HUDEP-2 (cell line): ENCODE measurements around the gene FAAP20.
A peak's percentile ranks its signal among the peaks of the same experiment; 100 is the strongest.

Source experiments
- DNase-seq, 76 experiments: peaks; one replicate each; lab custom pipeline; 2025; ENCODE audit not compliant: unreplicated experiment in 76 of 76; lab: John Stamatoyannopoulos, UW

Gene FAAP20

DNA sequence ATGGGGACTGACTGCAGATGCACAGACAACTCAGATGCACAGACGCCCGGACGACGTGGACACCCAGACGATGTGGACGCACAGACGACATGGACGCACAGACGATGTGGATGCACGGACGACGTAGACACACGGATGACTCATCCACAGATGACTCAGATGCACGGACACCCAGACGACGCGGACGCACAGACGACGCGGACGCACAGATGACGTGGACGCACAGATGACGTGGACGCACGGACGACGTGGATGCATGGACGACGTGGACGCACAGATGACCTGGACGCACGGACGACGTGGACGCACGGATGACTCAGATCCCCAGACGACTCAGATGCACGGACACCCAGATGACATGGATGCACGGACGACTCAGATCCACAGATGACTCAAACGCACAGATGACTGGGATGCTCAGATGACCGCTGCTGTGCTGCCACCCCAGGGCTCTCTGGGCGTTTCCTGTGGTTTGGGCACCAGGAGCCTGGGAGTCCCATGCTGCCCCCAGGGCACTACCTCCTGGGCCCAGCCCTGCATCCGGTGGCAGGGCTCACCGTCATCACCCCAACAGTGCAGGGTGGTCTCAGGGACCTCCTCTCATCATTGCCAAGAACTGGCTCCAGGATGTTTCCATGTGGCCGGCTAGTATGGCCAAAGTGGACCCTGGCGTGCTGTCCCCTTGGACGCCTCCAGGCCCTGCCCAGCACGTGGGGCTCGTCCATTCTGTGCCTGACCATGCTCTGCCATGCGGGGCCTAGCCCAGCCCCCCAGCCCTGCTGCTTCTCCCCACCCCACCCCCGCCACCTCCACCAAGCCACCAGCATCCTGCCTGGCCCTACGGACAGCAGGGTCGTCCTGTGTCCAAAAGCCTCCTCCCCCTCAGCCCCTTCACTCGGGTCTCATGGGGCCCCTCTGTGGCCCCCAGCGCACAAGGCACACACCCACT, 14.0 kb downstream of the FAAP20 start:
- DNase-seq = no peak

DNA sequence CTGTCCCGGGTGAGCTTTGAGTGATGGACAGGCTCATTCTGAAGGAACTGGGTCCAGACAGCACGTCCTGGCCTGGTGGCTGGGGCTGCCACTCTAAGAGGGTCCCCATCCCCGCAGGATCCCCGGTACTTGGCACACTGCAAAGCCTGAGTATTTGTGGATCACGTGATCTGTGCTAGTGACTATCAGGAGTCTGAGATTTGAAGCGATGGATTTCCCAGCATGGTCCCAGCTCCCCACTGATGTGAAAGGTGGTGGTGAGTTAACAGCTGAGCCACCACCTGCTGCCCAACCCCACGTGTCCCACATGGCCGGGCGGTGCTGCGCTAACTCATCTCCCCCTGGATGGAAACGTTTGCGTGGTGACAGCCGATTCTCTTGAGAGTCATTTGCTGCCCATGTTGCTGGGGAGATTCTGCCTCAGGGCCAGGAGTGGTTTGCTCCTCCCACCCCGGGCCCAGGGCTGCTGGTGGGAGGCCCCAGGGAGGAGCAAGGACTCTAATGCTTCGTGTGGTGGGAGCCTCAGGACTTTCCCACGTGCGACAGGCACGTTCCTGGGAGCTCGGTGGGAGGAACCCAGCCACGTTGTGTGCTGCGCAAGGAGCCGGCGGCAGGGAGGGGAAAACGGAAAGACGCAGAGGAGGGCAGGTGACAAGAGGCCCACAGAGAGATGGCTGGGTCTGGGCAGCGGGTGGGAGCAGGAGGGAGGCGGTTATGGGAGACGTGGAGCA, 15.1 kb downstream of the FAAP20 start:
- peak in 1 of 76 experiments; percentile 11 for DNase-seq

DNA sequence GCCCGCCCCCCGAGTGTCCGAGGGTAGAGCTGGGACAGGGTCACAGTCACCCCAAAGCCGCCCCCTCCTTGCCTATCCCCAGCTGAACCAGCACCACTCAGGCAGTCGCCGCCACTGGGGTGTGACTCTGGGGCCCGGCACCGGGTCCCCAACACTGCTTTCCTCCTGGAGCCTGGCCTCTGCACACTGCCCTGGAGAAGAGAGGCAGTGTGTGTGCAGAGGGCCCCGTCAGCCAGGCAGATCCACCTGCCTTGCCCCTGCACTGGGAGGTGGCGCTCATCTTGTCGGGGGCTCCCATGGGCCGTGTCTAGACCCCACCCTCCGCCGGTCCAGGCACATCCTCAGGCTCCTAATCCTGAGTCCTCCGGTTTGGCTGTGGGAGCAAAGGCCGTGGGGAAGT, 15.7 kb downstream of the FAAP20 start:
- DNase-seq = no peak

DNA sequence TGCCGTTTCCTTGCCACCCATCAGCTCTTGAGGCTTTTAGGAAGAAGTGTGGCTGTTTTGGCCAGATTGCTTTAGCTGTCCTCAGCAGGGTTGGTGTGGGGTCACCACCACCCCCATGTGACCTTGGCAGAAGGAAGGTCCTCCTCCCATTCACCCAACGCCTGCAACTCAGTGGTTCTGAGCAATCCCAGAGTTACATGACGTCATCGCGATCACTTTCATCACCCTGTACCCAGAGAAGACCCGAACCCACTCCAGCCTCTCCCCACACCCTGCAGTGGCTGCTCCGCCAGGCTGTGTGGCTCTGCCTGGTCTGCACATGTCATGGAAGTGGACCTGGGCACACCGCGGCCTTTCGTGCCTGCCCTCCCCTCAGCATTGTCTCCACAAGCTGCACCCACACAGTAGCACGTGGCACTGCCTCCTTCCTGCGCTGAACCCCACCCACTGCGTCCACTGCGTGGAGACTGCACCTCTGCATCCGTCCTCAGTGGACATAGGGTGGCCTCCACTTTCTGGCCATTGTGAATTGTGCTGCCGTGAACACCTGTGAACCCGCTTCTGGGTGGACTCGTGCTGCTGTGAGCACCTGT, 16.5 kb downstream of the FAAP20 start:
- no peak for DNase-seq

DNA sequence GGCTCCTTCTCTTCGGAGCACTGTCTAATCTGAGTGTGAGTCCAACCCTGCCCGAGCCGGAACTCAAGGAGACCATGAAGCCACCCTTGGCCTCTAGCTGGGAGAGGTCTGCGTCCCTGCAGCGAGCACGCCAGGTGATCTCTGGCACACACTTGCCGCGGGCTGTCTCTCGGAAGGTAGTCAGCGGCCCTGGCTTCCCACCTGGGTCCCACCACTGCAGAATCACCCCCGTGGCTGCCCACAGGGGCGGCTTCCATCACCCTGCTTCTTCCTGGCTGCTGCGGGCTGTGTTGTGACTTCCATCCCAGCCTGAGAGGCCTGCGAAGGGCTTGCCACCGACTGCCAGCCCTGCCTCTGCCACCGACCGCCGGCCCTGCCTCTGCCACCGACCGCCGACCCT, 17.0 kb downstream of the FAAP20 start:
- no peak for DNase-seq

DNA sequence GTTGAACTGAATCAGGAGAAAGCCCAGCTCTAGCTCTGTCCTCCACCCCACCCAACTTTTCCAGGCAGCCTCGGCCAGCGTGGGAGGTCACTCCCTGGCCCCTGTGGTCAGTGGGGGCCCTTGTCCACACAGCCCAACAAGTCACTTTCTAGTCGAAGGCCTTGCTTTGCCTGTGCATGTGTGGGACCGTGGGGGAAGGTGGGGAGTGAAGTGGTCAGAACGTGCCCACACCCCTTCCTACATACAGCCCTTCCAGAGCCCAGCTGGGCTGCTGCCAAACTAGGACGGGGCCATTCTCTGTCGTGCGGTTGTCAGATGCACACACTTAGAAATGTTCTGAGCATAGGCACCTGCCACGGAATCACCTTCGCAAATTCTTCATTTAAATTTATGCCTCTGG, 18.0 kb downstream of the FAAP20 start:
- DNase-seq = no peak

DNA sequence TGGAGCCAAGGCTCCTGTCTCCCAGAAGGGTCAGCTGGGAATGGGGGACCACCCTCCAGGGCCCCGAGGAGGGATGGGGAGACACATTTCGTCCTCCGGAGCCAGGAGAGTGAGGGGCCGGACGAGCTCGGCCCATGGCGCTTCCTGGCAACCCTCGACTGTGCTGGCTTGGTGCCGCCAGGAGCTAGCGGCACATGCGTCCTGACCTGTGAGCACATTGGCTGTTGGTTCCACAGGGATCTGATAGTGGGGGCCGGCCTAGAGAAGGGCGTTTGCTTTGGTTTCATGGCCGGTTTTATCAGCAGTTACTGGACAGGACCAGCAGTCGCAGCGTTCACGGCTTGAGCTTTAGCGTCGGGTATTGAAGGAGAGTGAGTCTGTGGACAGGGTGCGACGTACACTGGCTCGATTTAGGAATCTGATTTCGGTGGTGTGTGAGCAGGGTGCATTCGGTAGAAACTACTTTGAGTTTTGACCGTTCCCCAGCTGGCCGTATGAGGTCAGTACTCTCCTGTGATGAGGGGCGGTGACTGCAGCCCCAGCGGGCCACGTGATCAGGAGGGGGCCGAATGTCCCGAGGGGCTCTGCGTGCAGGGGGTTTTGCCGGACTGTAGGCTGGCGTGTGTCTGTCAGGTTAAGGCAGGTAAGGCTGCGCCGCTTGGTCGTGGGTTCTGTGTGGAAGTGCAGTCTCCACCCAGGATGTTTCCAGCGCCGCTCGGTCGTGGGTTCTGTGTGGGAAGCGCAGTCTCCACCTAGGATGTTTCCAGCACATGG, 18.7 kb downstream of the FAAP20 start:
- DNase-seq = no peak

DNA sequence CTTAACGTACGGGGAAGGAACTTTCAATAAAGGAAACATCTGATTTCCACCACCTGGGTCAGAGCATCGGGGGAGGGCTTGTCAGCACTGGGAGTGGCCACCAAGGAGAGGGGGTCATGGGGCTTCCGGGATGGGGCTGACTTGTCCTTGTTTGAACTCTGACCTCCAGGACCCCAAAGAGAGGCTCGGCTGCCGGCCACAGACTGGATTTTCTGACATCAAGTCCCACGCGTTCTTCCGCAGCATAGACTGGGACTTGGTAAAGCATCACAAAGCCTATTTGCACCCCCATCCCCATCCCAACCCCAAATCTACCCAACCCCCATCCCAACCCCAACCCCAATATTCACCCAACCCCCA, 19.5 kb downstream of the FAAP20 start:
- DNase-seq = no peak

DNA sequence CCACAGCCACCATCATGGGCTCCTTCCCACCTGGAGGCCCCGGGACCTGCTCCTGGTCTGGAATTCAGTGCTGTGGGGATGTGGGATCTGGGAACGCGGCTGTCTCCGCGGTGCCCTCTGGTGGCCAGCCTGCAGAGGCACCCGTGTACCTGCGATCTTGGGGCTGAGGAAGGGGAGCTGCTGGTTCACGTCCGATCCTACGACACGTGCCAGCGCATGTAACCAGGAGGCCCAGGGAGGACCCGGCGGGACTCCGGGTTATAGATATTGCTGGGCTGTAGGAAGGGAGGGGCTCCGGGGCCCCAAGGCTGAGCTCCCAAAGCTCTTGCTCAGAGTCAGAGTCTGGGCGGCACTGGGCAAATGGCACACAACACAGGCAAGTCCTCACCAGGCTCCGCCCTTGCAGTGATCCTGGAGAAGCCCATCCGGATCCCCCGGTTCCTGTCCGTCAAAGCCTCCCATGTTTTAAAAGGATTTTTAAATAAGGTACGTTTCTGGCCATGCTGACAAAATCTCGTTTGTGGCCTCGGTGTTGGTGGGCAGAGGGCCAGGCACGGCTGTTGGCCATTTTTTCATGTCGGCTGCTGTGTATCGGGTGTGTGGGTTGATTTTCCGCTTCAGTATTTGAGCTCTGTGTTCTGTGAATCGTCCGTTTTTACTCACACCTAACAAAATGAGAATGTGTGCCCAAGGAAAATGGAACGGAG, 20.1 kb downstream of the FAAP20 start:
- peak in 13 of 76 experiments; percentile 4 to 34 (median 12) for DNase-seq

DNA sequence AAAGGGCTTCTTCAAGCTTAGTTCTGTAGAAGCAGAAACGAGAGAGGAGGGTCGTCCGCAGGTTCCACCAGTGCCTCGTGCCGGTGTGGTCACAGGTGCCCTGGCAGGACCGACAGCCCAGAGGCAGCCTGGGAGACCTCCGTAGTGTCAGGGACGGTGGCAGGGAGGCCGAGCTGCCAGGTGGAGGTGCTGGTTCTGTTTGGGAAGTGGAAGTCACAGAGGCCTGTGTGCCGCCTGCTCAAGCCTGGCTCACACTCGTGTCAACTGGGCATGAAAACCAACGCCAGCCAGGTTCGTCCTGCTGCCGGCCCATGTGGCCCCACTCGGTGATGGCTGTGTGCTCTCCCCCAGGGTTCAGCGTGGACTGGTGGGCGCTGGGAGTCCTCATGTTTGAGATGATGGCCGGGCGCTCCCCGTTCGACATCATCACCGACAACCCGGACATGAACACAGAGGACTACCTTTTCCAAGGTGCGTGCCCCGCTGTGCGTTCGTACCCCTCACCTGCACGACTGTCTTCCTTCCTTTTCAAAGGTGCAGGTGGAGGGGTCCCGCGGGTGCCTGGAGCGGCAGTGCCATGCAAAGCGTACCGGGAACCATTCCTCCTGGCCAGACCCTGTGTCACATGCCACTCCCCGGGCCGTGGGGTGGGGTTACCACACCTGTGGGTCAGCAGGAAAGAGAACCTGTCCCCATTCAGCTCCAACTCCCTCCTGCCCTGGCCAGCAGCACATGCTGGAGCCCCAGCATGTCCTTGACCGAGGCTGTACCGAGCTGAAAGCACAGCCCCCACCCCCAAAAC, 20.8 kb downstream of the FAAP20 start:
- no peak for DNase-seq

DNA sequence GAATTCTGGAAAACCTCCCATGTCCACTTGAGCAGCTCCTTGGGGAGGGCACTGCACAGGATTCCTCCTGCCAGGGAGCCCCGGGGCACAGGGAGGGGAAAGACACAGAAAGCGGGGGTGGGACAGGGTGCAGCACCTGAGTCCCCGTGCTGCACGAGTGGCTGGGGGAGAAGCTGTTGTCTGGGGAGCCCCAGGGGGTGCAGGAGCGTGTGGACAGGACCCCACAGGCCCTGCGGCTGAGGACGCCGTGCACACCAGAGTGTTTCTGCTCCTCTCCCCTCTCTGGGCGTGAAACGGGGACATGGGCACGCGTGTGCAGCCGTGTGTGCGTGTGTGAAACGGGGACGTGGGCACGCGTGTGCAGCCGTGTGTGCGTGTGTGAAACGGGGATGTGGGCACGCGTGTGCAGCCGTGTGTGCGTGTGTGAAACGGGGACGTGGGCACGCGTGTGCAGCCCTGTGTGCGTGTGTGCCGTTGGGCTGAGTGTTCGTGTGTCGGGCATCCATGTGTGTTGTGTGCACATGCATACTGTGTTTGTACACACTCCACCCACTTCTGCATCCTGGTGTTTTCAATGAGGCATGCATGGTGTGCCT, 21.9 kb downstream of the FAAP20 start:
- DNase-seq = no peak

DNA sequence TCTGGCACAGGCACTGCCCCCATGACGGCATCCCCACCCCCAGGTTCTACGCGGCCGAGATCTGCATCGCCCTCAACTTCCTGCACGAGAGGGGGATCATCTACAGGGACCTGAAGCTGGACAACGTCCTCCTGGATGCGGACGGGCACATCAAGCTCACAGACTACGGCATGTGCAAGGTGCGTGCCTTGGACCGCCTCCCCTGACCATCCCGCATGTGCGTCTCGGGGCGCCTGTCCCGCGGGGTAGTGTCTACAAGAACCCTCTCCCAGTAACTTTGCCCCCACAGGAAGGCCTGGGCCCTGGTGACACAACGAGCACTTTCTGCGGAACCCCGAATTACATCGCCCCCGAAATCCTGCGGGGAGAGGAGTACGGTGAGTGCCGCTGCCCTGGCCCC, 22.6 kb downstream of the FAAP20 start:
- no peak for DNase-seq

DNA sequence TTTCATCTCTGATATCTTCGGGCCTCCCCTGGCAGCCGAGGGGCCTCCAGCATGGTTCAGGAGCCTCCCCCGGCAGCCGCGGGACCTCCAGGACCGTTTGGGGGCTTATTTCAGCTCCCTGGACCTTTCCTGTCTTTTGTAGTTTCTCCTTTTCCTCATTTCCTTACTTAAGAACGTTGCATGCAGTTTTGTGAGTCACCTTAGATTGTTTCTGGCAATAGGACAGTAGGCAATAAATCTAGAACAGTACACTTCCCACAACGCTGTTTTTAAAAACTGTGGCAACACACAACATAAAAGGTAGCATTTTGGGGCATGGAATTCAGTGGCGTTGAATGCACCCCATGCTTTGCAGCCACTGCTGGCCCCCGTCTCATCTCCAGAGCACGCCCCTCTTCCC, 24.4 kb downstream of the FAAP20 start:
- no peak for DNase-seq

DNA sequence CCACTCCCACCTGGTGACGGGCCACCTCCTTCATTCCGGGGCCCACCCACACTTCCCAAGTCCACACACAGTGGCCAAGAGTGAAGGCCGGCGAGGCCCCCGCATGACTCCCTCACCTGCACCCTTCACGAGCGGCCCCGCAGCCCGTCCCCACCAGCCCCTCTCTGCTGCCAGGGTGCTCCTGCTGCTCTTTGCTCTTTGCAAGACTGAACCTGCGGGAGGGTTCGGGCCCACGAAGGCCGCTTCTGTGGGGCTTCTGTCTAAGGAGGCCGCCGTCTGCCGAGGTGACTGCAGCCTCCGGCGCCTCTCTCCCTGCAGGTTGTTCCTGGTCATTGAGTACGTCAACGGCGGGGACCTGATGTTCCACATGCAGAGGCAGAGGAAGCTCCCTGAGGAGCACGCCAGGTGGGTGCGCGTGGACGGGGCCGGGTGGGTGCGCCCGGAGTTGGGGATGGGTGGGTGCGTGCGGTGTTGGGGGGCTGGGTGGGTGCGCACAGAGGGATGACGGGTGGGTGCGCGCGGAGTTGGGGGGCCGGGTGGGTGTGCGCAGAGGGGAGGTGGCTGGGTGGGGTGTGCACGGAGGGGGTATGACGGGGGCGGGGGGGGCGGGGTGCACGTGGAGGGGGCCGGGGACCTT, 25.3 kb downstream of the FAAP20 start:
- no peak for DNase-seq

DNA sequence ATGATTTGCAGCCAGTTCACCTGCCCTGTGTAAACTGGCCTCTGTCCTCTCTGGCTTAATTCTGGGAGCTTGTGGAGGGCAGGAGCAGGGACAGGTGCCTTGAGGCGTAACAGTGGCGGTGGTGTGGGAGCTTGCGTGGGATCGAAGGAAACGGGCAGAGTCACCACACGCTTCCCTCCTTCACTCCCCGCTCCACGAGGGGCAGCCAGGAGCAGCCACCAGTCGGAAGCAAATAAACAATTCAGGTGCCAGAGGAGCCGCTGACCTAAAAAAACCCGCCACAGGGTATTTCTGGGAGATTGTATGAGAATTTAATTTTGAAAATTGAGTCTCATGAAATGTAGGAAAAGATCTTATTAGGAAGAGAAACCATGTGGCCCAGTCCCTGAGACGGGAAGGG, 26.0 kb downstream of the FAAP20 start:
- DNase-seq = no peak

DNA sequence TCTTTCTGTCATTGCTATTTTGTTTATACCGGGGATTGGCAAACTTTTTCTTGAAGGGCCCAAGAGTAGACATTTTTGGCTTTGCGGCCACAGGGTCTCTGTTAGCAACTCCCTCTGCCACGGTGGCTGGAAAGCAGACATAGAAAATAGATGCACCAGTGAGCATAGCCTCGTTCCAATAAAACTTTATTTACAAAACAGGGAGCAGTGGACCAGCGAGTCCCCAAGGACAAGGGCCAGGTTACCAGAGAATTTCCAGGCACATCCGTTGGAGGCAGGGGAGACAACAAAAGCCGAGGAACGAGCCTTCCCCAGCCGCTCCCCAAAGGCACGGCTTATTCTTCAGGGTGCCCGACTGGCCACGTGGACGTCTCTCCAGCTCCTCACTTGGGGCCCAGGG, 26.5 kb downstream of the FAAP20 start:
- no peak for DNase-seq

DNA sequence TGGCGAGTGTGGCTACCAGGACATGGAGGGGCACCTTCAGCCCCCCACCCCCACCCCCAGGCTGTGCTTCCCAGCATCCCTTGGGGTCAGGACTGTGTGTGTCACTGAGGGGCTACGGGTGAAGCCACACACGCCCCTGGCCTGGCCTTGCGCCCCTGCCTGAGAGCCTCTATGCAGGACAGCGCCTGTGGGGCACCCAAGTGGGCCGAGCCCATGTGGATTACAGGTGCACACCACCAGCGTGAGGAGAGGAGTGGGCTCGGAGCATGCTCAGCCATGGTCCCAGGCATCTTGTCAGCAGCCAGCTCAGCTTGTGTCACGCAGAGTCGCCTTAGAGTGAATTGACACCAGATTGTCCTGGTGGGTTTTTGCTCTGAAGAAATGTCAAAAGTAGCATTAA, 27.9 kb downstream of the FAAP20 start:
- no peak for DNase-seq

DNA sequence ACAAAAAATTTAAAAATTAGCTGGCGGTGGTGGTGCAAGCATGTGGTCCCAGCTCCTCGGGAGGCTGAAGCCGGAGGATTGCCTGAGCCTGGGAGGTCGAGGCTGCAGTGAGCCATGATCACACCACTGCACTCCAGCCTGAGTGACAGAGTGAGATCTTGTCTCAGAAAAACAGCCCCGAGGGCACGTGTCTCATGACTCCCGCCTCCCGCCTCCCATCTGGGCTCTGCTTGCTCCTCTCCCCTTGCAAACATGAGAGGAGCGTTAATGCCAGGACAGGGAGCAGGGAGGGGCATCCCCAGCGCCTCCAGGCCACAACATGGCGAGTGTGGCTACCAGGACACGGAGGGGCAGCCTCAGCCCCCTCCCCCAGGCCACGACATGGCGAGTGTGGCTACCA, 28.3 kb downstream of the FAAP20 start:
- no peak for DNase-seq

DNA sequence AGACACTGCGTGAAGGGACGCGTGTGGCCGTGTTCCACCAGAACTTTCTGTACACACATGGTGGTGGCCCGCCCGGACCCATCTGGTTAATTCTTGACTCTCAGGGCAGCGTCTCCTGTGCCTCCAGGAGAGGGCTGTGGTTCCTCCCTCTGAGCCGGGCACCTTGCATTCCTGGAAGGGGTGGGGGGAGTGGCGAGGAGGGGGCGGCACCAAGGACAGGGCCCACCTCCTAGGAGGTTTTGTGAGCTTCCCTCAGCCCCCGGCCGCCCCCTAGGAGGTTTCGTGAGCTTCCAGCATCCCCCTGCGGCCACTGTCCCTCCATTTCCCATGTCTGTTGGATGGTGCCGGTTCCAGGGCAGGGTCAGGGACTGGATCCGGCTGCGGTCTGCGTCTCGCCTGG, 28.9 kb downstream of the FAAP20 start:
- DNase-seq = no peak
